Fibroblast of the aortic adventitia (primary cell): Measurements from ENCODE around the gene DUSP14. TPM values are rescaled to one million over a fixed set of nuclear protein-coding genes. Genes with fewer than 3 reads are reported as not detected.

Experiments used
- DNase-seq: peaks from one replicate; pipeline ENCODE4 v3.0.0-alpha.2; 2010; ENCODE audit warnings: low read depth
- H3K4me3 ChIP-seq: 2 replicates; pipeline ENCODE4 v1.5.1; 2011; ENCODE audit warnings: low read depth, mild to moderate bottlenecking, control low read depth, low read length, moderate library complexity
- total RNA-seq: library from RNA; depleted of rRNA; stranded (reverse); fragments of >200 nt; gene quantifications from 2 replicates; pipeline ENCODE4 v1.2.3, GENCODE V29; 2012; ENCODE audit warnings: low replicate concordance
- TF ChIP-seq, protein P1 (sequence below): IDR thresholded peaks from 2 replicates; pipeline ENCODE4 v1.5.1; 2011; ENCODE audit warnings: mild to moderate bottlenecking, low read length, control low read depth, inconsistent platforms; ENCODE audit not compliant: insufficient read depth

The DUSP14 gene
- total RNA-seq, 1 donor = 52.8 TPM

- TF ChIP-seq, protein P1, sequence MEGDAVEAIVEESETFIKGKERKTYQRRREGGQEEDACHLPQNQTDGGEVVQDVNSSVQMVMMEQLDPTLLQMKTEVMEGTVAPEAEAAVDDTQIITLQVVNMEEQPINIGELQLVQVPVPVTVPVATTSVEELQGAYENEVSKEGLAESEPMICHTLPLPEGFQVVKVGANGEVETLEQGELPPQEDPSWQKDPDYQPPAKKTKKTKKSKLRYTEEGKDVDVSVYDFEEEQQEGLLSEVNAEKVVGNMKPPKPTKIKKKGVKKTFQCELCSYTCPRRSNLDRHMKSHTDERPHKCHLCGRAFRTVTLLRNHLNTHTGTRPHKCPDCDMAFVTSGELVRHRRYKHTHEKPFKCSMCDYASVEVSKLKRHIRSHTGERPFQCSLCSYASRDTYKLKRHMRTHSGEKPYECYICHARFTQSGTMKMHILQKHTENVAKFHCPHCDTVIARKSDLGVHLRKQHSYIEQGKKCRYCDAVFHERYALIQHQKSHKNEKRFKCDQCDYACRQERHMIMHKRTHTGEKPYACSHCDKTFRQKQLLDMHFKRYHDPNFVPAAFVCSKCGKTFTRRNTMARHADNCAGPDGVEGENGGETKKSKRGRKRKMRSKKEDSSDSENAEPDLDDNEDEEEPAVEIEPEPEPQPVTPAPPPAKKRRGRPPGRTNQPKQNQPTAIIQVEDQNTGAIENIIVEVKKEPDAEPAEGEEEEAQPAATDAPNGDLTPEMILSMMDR = no peak
- H3K4me3 ChIP-seq = no peak overlapping the region
Observed at GRCh38 chr17:37553401-37553966, 63.8 kb downstream of the DUSP14 start.

GRCh38 chr17:37555386-37555785 is 65.7 kb downstream of the DUSP14 start:
- H3K4me3 ChIP-seq = no peak overlapping the region
- DNase-seq = no peak
- TF ChIP-seq, protein P1 = no peak

More at GRCh38 chr17:37553401-37553966, 63.8 kb downstream of the DUSP14 start:
- DNase-seq = no peak

GRCh38 chr17:37557482-37557881 is 67.8 kb downstream of the DUSP14 start:
- TF ChIP-seq, protein P1 = no peak
- H3K4me3 ChIP-seq = no peak overlapping the region
- DNase-seq = no peak

DNA sequence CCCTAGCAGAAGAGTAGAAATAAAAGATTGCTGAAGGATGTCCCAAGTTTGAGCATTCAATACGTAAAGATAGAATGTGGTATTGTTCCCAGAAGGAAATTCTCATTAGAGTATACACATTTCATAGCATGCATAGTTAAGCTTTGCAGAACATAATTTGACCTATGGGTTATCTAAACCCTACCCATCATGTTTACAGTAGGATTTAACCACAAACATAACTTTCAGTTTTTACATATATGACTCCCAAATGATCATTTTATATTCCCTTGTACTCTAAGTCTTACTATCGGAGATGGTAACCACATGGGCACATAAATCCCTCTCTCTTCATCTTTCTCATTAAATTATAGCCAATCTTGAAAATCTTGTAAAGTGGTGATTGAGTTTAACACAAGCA is 68.6 kb downstream of the DUSP14 start:
- TF ChIP-seq, protein P1 = no peak
- H3K4me3 ChIP-seq = no peak overlapping the region
- no peak for DNase-seq

DNA sequence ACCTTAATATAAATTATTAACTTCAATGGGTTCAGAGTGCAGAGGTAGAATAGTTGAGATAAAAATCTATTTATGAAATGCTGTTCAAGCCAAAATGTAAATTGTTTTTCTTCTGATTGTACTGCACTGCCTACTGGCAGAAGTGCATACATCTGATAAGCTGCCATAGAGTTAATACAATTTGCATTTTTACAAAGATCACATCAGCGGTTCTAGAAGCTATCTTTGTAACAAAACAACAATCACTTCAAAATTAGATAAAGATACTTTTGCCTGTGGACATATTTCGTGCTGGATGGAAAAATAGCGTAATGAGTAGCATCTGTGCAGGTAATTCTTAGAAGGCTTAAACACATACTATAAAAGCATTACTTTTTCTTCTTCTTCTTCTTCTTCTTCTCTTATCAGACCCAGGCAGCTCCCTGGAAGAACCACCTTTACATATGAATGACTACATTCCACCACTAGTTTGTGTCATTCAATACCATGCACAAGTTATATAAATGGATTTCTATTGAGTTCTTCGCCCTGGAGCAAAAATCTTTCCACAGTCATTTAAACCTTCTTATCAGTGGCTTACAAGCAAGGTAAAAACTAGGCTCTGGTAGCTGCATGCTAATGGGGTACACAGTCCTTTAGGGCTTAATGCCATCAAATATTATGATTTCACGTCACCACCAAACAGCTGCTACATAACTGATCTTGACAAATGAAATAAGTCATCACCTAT is 72.5 kb downstream of the DUSP14 start:
- DNase-seq = no peak
- H3K4me3 ChIP-seq = no peak overlapping the region
- TF ChIP-seq, protein P1 = no peak

Other genes starting within 250 kb of the DUSP14 start
- not detected in 2 replicates for gene C17orf78, start 113.9 kb upstream of the DUSP14 start, total RNA-seq
- gene ACACA, start 83.1 kb upstream of the DUSP14 start, total RNA-seq = 67.4 and 72.7 TPM in 2 replicates
- 16.3 and 21.3 TPM in 2 replicates for gene TADA2A, start 83.0 kb upstream of the DUSP14 start, total RNA-seq
- gene SYNRG, start 119.5 kb downstream of the DUSP14 start, total RNA-seq = 22.5 and 37.7 TPM in 2 replicates
- 16.0 and 29.9 TPM in 2 replicates for gene DDX52, start 153.6 kb downstream of the DUSP14 start, total RNA-seq